SK-N-SH treated with all-trans-retinoic acid at 6 μM for 48 hours (cell line): ENCODE data around the gene LRRC8C.

Experiments used
- ATAC-seq: fragments of 200-7000 bp; cut with Tn5 transposase; 3 replicates; pipeline ENCODE4 v1.9.1; 2020; ENCODE audit warnings: mild to moderate bottlenecking, moderate library complexity
- ARNTL ChIP-seq: fragments of 450-650 bp; formaldehyde crosslinking; IDR thresholded peaks from 2 replicates; pipeline ENCODE4 v1.5.0; 2020; ENCODE audit warnings: low read depth, mild to moderate bottlenecking, moderate library complexity, borderline replicate concordance
- BACH2 ChIP-seq: fragments of 250-450 bp; sonication (Bioruptor Pico); IDR thresholded peaks from 2 replicates; pipeline ENCODE4 v1.9.0; 2021; ENCODE audit warnings: mild to moderate bottlenecking, borderline replicate concordance
- CSDC2 ChIP-seq: fragments of 250-450 bp; sonication (Bioruptor Pico); IDR thresholded peaks from 2 replicates; pipeline ENCODE4 v1.5.0; 2020; ENCODE audit warnings: mild to moderate bottlenecking, moderate library complexity
- GLIS3 ChIP-seq: fragments of 250-450 bp; sonication (Bioruptor Pico); IDR thresholded peaks from 2 replicates; pipeline ENCODE4 v1.5.0; 2020; ENCODE audit warnings: mild to moderate bottlenecking, moderate library complexity
- ISL1 ChIP-seq: fragments of 250-450 bp; sonication (Bioruptor Pico); IDR thresholded peaks from 2 replicates; pipeline ENCODE4 v2.1.2; 2022; ENCODE audit warnings: mild to moderate bottlenecking, moderate library complexity
- OSR1 ChIP-seq: fragments of 250-450 bp; sonication (Bioruptor Pico); IDR thresholded peaks from 2 replicates; pipeline ENCODE4 v1.8.0; 2022; ENCODE audit warnings: moderate library complexity, mild to moderate bottlenecking, inconsistent platforms
- PATZ1 ChIP-seq: fragments of 250-450 bp; sonication (Bioruptor Pico); IDR thresholded peaks from 2 replicates; pipeline ENCODE4 v1.8.0; 2020; ENCODE audit warnings: mild to moderate bottlenecking, moderate library complexity, borderline replicate concordance
- PPARA ChIP-seq: fragments of 250-450 bp; sonication (Bioruptor Pico); IDR thresholded peaks from 2 replicates; pipeline ENCODE4 v1.5.0; 2020; ENCODE audit warnings: mild to moderate bottlenecking, borderline replicate concordance
- RARB ChIP-seq: fragments of 250-450 bp; sonication (Bioruptor Pico); IDR thresholded peaks from 2 replicates; pipeline ENCODE4 v1.8.0; 2021; ENCODE audit warnings: mild to moderate bottlenecking, moderate library complexity
- SNAI2 ChIP-seq: fragments of 250-450 bp; sonication (Bioruptor Pico); IDR thresholded peaks from 2 replicates; pipeline ENCODE4 v1.5.0; 2020; ENCODE audit warnings: mild to moderate bottlenecking, moderate library complexity
- TCF4 ChIP-seq: fragments of 250-450 bp; sonication (Bioruptor Pico); IDR thresholded peaks from 2 replicates; pipeline ENCODE4 v1.8.0; 2021; ENCODE audit warnings: mild to moderate bottlenecking, moderate library complexity, borderline replicate concordance
- TOX ChIP-seq: fragments of 250-450 bp; sonication (Bioruptor Pico); IDR thresholded peaks from 2 replicates; pipeline ENCODE4 v1.8.0; 2021; ENCODE audit warnings: mild to moderate bottlenecking, moderate library complexity, borderline replicate concordance
- ZC3H10 ChIP-seq: fragments of 250-450 bp; sonication (Bioruptor Pico); IDR thresholded peaks from 2 replicates; pipeline ENCODE4 v1.5.1; 2021; ENCODE audit warnings: mild to moderate bottlenecking, moderate library complexity
- ZFP30 ChIP-seq: fragments of 450-650 bp; formaldehyde crosslinking; IDR thresholded peaks from 2 replicates; pipeline ENCODE4 v1.5.0; 2022; ENCODE audit warnings: mild to moderate bottlenecking, moderate library complexity
- ZNF565 ChIP-seq: fragments of 450-650 bp; formaldehyde crosslinking; conservative IDR thresholded peaks from 2 replicates; pipeline ENCODE4 v1.5.0; 2020; ENCODE audit warnings: low read depth, mild to moderate bottlenecking, moderate library complexity
- ZNF70 ChIP-seq: fragments of 450-650 bp; formaldehyde crosslinking; IDR thresholded peaks from 2 replicates; pipeline ENCODE4 v1.5.0; 2020; ENCODE audit warnings: mild to moderate bottlenecking, moderate library complexity
- ZNF8 ChIP-seq: fragments of 450-650 bp; formaldehyde crosslinking; IDR thresholded peaks from 2 replicates; pipeline ENCODE4 v1.5.0; 2020; ENCODE audit warnings: mild to moderate bottlenecking, moderate library complexity
- TF ChIP-seq, protein P1 (sequence below): fragments of 250-450 bp; sonication (Bioruptor Pico); IDR thresholded peaks from 2 replicates; pipeline ENCODE4 v1.5.1; 2021; ENCODE audit warnings: mild to moderate bottlenecking, moderate library complexity
- TF ChIP-seq, protein P2 (sequence below): fragments of 250-450 bp; sonication (Bioruptor Pico); IDR thresholded peaks from 2 replicates; pipeline ENCODE4 v1.5.1; 2020; ENCODE audit warnings: low read depth, mild to moderate bottlenecking, moderate library complexity

LRRC8C gene

DNA sequence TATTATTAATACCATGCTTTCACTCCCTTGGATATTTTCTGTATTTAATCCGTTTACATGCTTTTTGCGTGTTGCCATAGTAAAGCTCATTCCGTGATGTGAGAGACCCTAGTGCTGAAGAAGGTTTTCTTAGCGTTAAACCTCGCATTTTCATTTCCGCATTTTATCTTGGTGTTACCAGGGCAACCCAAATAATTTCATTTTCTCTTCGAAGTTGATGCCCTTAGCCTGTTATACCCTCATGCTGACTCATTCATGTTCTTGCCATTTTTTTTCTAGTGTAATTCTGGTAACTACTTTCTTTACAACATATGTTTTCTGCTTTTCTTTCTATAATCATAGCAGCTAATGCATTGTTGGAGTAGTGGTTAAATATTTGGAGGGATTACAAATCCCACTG, 37.2 kb downstream of the LRRC8C start:
- peak; percentile 64 for ATAC-seq
- TF ChIP-seq BACH2 (CRISPR knock-in tag) = no peak
- TF ChIP-seq SNAI2 = 0 out of 2 replicates have a peak, but pooled peaks have one; percentile 61

DNA sequence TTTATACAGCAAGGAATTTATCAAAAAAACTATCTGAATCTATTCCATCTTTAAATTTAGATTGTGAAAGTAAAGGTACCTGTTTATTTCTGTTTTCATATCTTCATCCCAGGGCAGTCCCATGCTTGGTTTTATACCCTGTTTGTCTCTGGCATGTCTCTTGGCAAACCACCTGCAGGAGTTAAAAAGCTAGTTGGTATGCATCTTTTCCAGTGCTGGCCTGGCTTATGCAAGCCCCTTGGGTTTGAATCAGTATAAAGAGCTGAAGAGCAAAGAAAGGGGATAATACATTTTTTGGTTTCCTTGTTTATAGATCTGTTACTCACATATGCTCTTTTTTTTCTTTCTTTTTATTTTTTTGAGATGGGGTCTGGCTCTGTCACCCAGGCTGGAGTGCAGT, 37.8 kb downstream of the LRRC8C start:
- no peak for ATAC-seq
- TF ChIP-seq TCF4 (CRISPR knock-in tag) (no peak), ZFP30 (CRISPR knock-in tag) (no peak), ISL1 (CRISPR knock-in tag) (no peak)
- TF ChIP-seq, all 23 proteins: peak for 0

- ATAC-seq = no peak; the same call in 2 of the 3 replicates
- TF ChIP-seq ISL1 (CRISPR knock-in tag) (peak; percentile 21; the same call in 1 of the 2 replicates), ZFP30 (CRISPR knock-in tag) (no peak)
Observed at GRCh38 chr1:89671775-89672488, 39.0 kb downstream of the LRRC8C start.

DNA sequence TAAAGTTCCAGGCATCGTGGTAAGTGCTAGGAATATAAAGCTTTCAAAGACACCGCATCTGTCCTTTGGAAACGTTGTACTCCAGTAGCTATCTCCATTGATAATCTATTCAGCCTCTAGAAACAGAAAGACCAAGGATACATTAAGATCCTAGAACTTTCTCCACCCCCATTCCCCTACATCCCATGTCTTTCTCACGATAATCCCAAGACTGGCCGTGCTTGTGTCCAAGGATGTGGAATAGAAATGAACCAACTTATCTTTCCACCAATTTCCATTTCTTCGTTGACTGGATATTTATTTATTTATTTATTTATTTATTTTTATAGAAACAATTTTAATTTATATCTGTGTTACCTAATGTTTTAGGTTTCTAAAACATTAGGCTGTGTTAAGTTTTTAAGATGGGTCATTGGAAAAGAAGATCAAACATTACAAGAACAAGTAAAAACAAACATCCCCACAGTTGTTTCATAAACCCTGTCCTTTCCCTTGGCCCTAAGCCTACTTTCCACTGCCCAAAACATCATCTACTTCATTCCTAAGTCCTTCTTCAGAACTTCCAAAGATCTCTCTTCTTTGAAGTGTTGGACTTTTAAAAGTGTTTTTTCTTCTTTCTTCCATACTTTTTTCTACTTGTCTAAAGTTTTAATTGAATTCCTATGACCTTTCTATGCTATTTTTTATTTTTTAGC, 39.7 kb downstream of the LRRC8C start:
- TF ChIP-seq TCF4 (CRISPR knock-in tag) = no peak
- TF ChIP-seq BACH2 (CRISPR knock-in tag) = no peak
- TF ChIP-seq, protein P1, sequence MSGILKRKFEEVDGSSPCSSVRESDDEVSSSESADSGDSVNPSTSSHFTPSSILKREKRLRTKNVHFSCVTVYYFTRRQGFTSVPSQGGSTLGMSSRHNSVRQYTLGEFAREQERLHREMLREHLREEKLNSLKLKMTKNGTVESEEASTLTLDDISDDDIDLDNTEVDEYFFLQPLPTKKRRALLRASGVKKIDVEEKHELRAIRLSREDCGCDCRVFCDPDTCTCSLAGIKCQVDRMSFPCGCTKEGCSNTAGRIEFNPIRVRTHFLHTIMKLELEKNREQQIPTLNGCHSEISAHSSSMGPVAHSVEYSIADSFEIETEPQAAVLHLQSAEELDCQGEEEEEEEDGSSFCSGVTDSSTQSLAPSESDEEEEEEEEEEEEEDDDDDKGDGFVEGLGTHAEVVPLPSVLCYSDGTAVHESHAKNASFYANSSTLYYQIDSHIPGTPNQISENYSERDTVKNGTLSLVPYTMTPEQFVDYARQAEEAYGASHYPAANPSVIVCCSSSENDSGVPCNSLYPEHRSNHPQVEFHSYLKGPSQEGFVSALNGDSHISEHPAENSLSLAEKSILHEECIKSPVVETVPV (CRISPR knock-in tag) = no peak
- no peak for ATAC-seq

DNA sequence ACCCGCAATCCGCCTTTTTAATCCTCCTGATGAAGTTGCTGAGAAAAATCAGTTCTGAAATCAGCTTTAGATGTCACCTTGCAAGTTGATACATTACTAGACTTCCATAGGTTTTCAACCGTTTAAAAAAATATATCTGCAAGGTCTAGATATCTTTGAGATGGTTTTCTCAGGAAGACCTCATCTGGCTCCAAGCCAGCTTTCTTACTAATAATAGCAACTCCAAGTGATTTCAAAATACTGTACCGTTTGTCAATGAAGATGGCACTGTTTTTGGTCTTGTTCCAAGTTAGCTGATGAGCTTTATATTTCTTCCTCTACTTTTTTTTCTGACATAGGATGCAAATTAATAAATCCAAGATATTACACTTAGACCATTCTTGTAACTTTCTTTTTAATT, 40.3 kb downstream of the LRRC8C start:
- no peak for ATAC-seq
- TF ChIP-seq ISL1 (CRISPR knock-in tag) = no peak
- TF ChIP-seq, protein P2, sequence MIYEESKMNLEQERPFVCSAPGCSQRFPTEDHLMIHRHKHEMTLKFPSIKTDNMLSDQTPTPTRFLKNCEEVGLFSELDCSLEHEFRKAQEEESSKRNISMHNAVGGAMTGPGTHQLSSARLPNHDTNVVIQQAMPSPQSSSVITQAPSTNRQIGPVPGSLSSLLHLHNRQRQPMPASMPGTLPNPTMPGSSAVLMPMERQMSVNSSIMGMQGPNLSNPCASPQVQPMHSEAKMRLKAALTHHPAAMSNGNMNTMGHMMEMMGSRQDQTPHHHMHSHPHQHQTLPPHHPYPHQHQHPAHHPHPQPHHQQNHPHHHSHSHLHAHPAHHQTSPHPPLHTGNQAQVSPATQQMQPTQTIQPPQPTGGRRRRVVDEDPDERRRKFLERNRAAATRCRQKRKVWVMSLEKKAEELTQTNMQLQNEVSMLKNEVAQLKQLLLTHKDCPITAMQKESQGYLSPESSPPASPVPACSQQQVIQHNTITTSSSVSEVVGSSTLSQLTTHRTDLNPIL (CRISPR knock-in tag) = no peak
- no peak for TF ChIP-seq ARNTL (CRISPR knock-in tag)
- TF ChIP-seq TOX (CRISPR knock-in tag) = no peak
- TF ChIP-seq ZNF70 (CRISPR knock-in tag) = no peak
- TF ChIP-seq RARB (CRISPR knock-in tag) = no peak
- TF ChIP-seq PPARA (CRISPR knock-in tag) = no peak
- no peak for TF ChIP-seq CSDC2 (CRISPR knock-in tag)
- no peak for TF ChIP-seq OSR1 (CRISPR knock-in tag)
- TF ChIP-seq ZNF8 (CRISPR knock-in tag) = no peak

- no peak for ATAC-seq
- no peak for TF ChIP-seq ARNTL (CRISPR knock-in tag)
- TF ChIP-seq SNAI2 = no peak
- TF ChIP-seq OSR1 (CRISPR knock-in tag) = no peak
- TF ChIP-seq ZNF565 = no peak
- TF ChIP-seq PPARA (CRISPR knock-in tag) = no peak
- no peak for TF ChIP-seq TCF4 (CRISPR knock-in tag)
- TF ChIP-seq ZC3H10 = no peak
- TF ChIP-seq GLIS3 (CRISPR knock-in tag) = no peak
- no peak for TF ChIP-seq ZNF8 (CRISPR knock-in tag)
- TF ChIP-seq, protein P1 (CRISPR knock-in tag) = no peak
- TF ChIP-seq ZFP30 (CRISPR knock-in tag) = no peak
- TF ChIP-seq ISL1 (CRISPR knock-in tag) = no peak
- no peak for TF ChIP-seq PATZ1 (CRISPR knock-in tag)
- TF ChIP-seq, protein P2 (CRISPR knock-in tag) = no peak
- no peak for TF ChIP-seq RARB (CRISPR knock-in tag)
Observed at GRCh38 chr1:89675677-89676076, 42.8 kb downstream of the LRRC8C start.
